CD14-positive monocyte (primary cell): ENCODE results near the gene DESI1. TPM values are rescaled to one million over a fixed set of nuclear protein-coding genes. Genes with fewer than 3 reads are reported as not detected.

Experiments used
- DNase-seq, 3 donors: peaks; one replicate each; pipeline ENCODE4 v3.0.0-alpha.2; 2011 to 2022
- H2AFZ ChIP-seq: 2 replicates; pipeline ENCODE4 v1.6.0; 2012; ENCODE audit warnings: mild to moderate bottlenecking, low read depth, low read length, inconsistent platforms; ENCODE audit not compliant: insufficient read depth, poor library complexity, severe bottlenecking
- H3K27ac ChIP-seq, 2 donors: 1 replicate in 1 of 2; 2 replicates in 1 of 2; pipeline ENCODE4 v1.5.1; 2012 to 2013; ENCODE audit warnings: low read length in 2 of 2, control low read depth in 1 of 2, inconsistent platforms in 1 of 2, low read depth in 1 of 2, mild to moderate bottlenecking in 1 of 2
- H3K27me3 ChIP-seq, 2 donors: one replicate each; pipeline versions ENCODE4 v1.6.0 to v1.6.1; 2011 to 2013; ENCODE audit warnings: low read length in 2 of 2; ENCODE audit not compliant: control insufficient read depth in 2 of 2, insufficient read depth in 2 of 2
- H3K36me3 ChIP-seq, 2 donors: replicated peaks in 1 of 2; 1 replicate in 1 of 2; 2 replicates in 1 of 2; pipeline versions ENCODE4 v1.5.1 to v1.6.1; 2012 to 2013; ENCODE audit warnings: low read length in 2 of 2, control low read depth in 1 of 2, inconsistent platforms in 1 of 2, mild to moderate bottlenecking in 1 of 2; ENCODE audit not compliant: insufficient read depth in 2 of 2, control insufficient read depth in 1 of 2
- H3K4me1 ChIP-seq, 2 donors: 1 replicate in 1 of 2; 2 replicates in 1 of 2; pipeline versions ENCODE4 v1.5.1 to v1.6.1; 2012 to 2013; ENCODE audit warnings: low read length in 2 of 2, control low read depth in 1 of 2, inconsistent platforms in 1 of 2, mild to moderate bottlenecking in 1 of 2, moderate library complexity in 1 of 2; ENCODE audit not compliant: insufficient read depth in 2 of 2, control insufficient read depth in 1 of 2
- H3K4me2 ChIP-seq: replicated peaks from 2 replicates; pipeline ENCODE3; 2012; ENCODE audit warnings: low read length, moderate library complexity, mild to moderate bottlenecking; ENCODE audit not compliant: poor library complexity, severe bottlenecking; ENCODE audit errors: extremely low read depth
- H3K4me3 ChIP-seq, 3 experiments: fragments of 200-600 bp in 1 of 3; sonication (generic) in 1 of 3; replicated peaks in 1 of 3; 1 replicate in 2 of 3; 2 replicates in 1 of 3; pipeline ENCODE4 v1.5.1; 2011 to 2013; ENCODE audit warnings: low read length in 3 of 3, mild to moderate bottlenecking in 3 of 3, control low read depth in 2 of 3, low read depth in 2 of 3, inconsistent platforms in 1 of 3, moderate library complexity in 1 of 3
- H3K79me2 ChIP-seq: 2 replicates; pipeline ENCODE4 v1.6.0; 2012; ENCODE audit warnings: mild to moderate bottlenecking, control low read depth, inconsistent platforms, low read length, moderate library complexity; ENCODE audit not compliant: insufficient read depth
- H3K9ac ChIP-seq: 2 replicates; pipeline ENCODE4 v1.6.0; 2017; ENCODE audit warnings: low read length, mild to moderate bottlenecking; ENCODE audit not compliant: insufficient read depth, poor library complexity, severe bottlenecking
- H3K9me3 ChIP-seq, 2 donors: replicated peaks in 1 of 2; 1 replicate in 1 of 2; 2 replicates in 1 of 2; pipeline versions ENCODE4 v1.5.1 to v1.6.1; 2012 to 2013; ENCODE audit warnings: low read length in 2 of 2, control low read depth in 1 of 2; ENCODE audit not compliant: control insufficient read depth in 1 of 2, insufficient read depth in 1 of 2
- H4K20me1 ChIP-seq: 2 replicates; pipeline ENCODE4 v1.6.0; 2012; ENCODE audit warnings: mild to moderate bottlenecking, low read length, control low read depth, moderate library complexity; ENCODE audit not compliant: insufficient read depth
- H3K27ac Mint-ChIP-seq, 7 donors: one replicate each; pipeline ENCODE4 v1.8.0; 2020; ENCODE audit warnings: mild to moderate bottlenecking in 7 of 7, mixed read lengths in 7 of 7, moderate library complexity in 6 of 7, inconsistent platforms in 2 of 7
- H3K27me3 Mint-ChIP-seq, 3 donors: one replicate each; pipeline ENCODE4 v1.8.0; 2021 to 2022; ENCODE audit warnings: low read depth in 3 of 3, mild to moderate bottlenecking in 3 of 3, mixed read lengths in 3 of 3, moderate library complexity in 3 of 3, inconsistent platforms in 1 of 3
- H3K36me3 Mint-ChIP-seq, 2 donors: one replicate each; pipeline ENCODE4 v1.8.0; 2020; ENCODE audit warnings: mixed read lengths in 2 of 2, inconsistent platforms in 1 of 2, mild to moderate bottlenecking in 1 of 2
- H3K4me1 Mint-ChIP-seq: one replicate; pipeline ENCODE4 v1.8.0; 2020; ENCODE audit warnings: mild to moderate bottlenecking, mixed read lengths
- H3K4me3 Mint-ChIP-seq, 2 donors: one replicate each; pipeline ENCODE4 v1.8.0; 2020; ENCODE audit warnings: mild to moderate bottlenecking in 2 of 2, mixed read lengths in 2 of 2, moderate library complexity in 1 of 2
- H3K9me3 Mint-ChIP-seq, 7 donors: one replicate each; pipeline ENCODE4 v1.8.0; 2020 to 2022; ENCODE audit warnings: mixed read lengths in 7 of 7, mild to moderate bottlenecking in 6 of 7, moderate library complexity in 6 of 7, inconsistent platforms in 2 of 7
- CTCF ChIP-seq: fragments of 200-600 bp; IDR thresholded peaks from one replicate; pipeline ENCODE4 v1.8.0; 2022; ENCODE audit warnings: antibody characterized with exemption, mild to moderate bottlenecking
- WGBS: methylation state at CpG from one replicate; pipeline ENCODE4 v1.1.5; 2013; ENCODE audit warnings: missing lambda C conversion rate; ENCODE audit not compliant: insufficient coverage; 5-methylcytosine and 5-hydroxymethylcytosine counted together
- intact Hi-C, 2 donors: fragments of 100-400 bp; cut with micrococcal nuclease; formaldehyde crosslinking; loops; one replicate each; pipeline versions ENCODE4 v1.15.0 to v1.15.1; 2023
- polyA plus RNA-seq, 3 donors: library from polyadenylated mRNA; depleted of rRNA in 1 of 3; unstranded in 2 of 3; stranded (reverse) in 1 of 3; fragments of 300-500 nt in 2 of 3; fragments of >200 nt in 1 of 3; fragmentation: Illumina TruSeq in 2 of 3; gene quantifications; 1 replicate in 2 of 3; 2 replicates in 1 of 3; pipeline ENCODE4 v1.2.3, GENCODE V29; 2012 to 2021

DESI1 gene
- polyA plus RNA-seq, 3 donors: 15.8 to 33.7 (median 31.5) TPM

GRCh38 chr22:41563051-41563711, 57.7 kb downstream of the DESI1 start:
- H2AFZ ChIP-seq: no peak overlapping the region
- H3K27me3 Mint-ChIP-seq: peaks cover 27 to 54% (median 54%) of the 10 kb centered on the region in 3 donors
- H3K4me1 Mint-ChIP-seq: no peaks in the 10 kb centered on the region
- no peak overlapping the region for H3K4me2 ChIP-seq
- H3K36me3 ChIP-seq: no peaks in the 10 kb centered on the region
- no peaks in the 10 kb centered on the region for H3K4me1 ChIP-seq
- no peaks in the 10 kb centered on the region for H3K36me3 Mint-ChIP-seq
- no peaks in the 10 kb centered on the region for H3K79me2 ChIP-seq
- H3K9ac ChIP-seq: no peak overlapping the region
- WGBS: 83% methylated on average over 1 of the region's 10 CpGs
- H3K4me3 ChIP-seq: no peak overlapping the region
- no peak for DNase-seq
- H3K27ac ChIP-seq: no peak overlapping the region
- no peaks in the 10 kb centered on the region for H3K9me3 Mint-ChIP-seq
- TF ChIP-seq CTCF: no peak
- intact Hi-C loops: no loop called here
- peaks cover 0 to 24% of the 10 kb centered on the region in 2 donors for H3K27me3 ChIP-seq
- no peaks in the 10 kb centered on the region for H4K20me1 ChIP-seq
- H3K27ac Mint-ChIP-seq: no peak overlapping the region
- no peak overlapping the region for H3K4me3 Mint-ChIP-seq
- H3K9me3 ChIP-seq: no peaks in the 10 kb centered on the region

- Histone ChIP-seq H4K20me1 (no peaks in the 10 kb centered on the region), H3K79me2 (no peaks in the 10 kb centered on the region), H3K4me2 (no peak overlapping the region), H3K4me3 (no peak overlapping the region), H3K36me3 (no peaks in the 10 kb centered on the region), H2AFZ (no peak overlapping the region), H3K27ac (no peak overlapping the region), H3K4me1 (no peaks in the 10 kb centered on the region), H3K9ac (no peak overlapping the region), H3K9me3 (no peaks in the 10 kb centered on the region), H3K27me3 (peaks cover 0 to 27% of the 10 kb centered on the region in 2 donors)
- intact Hi-C loops: no loop called here
- Mint-ChIP-seq H3K27me3 (peaks cover 30 to 56% (median 54%) of the 10 kb centered on the region in 3 donors), H3K4me3 (no peak overlapping the region), H3K4me1 (no peaks in the 10 kb centered on the region), H3K27ac (no peak overlapping the region), H3K36me3 (no peaks in the 10 kb centered on the region), H3K9me3 (no peaks in the 10 kb centered on the region)
- 77% methylated on average over 4 of the region's 4 CpGs for WGBS
- TF ChIP-seq CTCF: no peak
- no peak for DNase-seq
These were observed 58.4 kb downstream of the DESI1 start for GRCh38 chr22:41562461-41562860.
